Activated T-helper 1 cell treated with anti-CD3 and anti-CD28 coated beads, Interleukin-2, amount 50 U/mL, for 16 hours (primary cell): ENCODE measurements around the gene MAFG.
"Not testable (repeated sequence)": the region's sequence is repeated elsewhere in the genome, so short reads cannot be mapped to it uniquely, and the experiment has no call there.

Experiments
- DNase-seq, 2 donors: peaks; one replicate each; pipeline ENCODE4 v3.0.0-alpha.2; 2020; ENCODE audit warnings: low read depth in 1 of 2, low spot score in 1 of 2

The MAFG gene

DNA sequence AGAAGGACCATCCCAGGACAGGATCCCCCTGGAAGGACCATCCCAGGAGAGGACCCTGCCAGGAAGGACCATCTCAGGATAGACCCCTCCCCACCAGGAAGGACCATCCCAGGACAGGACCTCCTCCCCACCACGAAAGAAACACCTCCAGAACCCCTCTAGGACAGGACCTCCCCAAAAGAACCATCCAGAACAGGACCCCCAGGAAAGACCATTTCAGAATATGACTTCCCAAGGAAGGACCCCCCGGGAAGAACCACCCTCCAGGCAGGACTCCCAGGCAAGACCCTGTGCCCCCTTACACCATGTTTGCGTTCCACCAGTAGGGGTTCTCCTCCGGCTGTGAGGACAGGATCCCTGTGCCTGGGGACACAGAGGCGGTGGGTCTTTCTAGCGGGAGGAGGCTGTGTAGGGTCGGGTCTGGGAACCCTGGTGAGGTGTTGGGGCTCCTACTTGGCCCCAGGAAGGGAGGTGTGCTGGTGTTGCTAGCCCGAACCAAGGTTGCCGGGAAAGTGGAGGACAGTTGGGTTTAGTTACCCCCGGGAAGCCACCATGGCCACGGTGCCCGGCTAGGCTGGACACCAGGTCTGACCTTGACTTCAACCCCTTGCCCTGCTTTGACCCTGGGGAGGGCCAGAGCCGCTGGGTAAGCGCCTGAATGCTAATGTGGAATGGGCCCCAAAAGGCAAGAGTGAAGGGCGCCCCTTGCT, 31.3 kb upstream of the MAFG start:
- DNase-seq = no peak

DNA sequence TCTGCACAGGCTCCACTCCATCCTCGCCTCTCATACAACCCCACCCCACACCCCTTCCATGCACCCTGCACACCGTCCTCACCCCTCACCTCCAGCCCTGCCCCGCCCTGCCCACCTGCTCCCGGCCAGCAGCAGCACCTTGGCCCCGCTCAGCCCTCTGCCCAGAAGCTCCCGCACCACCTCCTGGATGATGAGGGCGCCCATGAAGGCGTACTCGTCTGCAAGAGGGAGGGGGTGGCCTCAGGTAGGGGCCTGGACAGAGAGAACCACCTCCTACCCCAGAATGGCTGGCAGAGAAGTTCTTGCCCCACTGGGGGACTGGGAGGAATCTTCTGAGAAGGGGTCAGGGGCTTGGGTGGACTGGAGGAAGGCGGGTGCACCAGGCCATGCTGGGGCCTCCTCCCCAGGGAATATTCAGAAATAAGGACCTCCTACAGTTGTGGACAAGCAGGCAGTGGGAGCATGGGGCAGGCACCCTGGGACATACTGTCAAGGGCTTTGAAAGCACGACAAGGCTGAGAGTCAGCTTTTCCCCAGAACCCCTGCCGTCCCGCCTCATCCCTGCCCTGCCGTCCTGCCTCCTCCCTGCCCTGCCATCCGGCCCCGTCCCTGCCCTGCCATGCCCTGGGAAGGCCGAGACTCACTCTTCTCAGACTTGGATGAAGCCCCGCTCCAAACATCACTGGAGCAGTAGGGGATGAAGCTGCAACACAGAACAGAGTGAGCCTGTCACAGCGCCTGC, 30.3 kb upstream of the MAFG start:
- no peak for DNase-seq

DNA sequence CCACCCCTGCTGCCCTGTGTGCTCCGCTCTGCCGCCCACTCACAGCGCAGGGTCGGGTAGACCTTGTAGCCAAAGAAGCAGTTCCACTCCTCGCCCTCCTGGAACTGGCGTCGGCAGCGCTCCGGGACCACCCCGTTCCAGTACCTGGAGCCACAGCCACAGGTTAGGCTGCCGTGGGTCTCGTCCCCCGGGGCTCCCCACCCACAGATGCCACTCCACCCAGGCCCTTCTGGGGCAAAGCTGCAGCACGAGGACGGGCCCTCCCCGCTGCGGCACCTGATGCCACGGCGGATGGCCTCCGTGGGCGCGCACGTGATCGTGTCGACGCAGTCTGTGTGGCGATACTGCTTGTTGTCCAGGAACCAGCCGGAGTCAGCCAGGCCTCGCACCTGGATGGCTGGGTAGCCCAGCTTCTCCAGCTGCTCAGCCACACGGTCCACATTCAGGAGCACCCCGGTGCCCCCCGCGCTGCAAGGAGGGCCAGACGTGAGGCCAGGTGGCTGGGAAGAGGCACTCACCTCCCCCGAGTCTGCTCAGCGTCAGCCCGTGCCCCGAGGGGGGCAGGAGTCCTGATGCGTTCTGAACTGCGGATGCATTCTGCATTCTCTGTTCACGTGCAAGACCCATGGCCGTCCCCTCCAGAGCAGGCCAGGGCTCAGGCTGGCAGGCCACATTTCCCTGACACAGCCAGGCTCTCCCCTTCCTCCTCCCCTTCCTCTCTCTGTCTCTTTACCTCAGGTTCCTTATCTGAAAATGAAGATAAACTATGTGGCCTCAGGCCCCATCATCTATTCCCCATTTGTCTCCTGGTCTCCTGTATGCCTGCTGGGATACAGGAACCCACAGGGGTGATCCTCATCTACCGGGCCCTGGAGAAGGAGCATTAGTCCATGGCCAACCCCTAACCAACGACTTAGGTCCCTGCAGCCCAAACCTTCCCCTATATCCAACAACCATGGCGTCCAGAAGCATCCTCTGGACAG, 29.4 kb upstream of the MAFG start:
- DNase-seq = no peak

DNA sequence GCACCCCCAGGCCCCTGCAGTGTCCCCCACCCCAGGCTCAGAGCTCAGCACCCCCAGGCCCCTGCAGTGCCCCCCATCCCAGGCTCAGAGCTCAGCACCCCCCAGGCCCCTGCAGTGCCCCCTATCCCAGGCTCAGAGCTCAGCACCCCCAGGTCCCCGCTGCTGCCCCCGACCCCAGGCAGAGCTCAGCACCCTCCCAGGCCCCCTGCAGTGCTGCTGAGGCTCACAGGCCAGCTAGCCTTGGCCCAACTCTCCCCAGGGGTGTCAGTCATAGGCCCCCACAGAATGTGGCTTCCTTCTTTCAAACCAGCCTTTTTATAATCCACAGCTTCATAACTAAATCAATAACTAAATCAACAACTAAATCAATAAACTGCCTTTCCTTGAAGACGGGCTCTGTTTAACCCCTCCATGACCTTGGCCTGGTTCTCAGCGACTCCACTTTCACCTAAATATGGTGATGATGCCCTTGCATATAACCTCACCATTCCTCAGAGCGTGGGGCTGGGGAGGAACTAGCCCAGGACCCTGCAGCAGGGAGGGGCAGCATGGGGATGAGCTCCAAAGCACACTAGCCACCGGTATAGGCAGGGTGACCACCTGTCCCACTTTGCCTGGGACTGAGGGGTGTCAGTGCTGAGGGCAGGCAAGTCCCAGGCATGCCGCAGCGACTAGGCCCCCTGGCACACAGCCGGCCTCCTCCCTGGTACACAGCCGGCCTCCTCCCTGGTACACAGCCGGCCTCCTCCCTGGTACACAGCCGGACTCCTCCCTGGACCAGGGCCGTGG, 28.4 kb upstream of the MAFG start:
- no peak for DNase-seq

DNA sequence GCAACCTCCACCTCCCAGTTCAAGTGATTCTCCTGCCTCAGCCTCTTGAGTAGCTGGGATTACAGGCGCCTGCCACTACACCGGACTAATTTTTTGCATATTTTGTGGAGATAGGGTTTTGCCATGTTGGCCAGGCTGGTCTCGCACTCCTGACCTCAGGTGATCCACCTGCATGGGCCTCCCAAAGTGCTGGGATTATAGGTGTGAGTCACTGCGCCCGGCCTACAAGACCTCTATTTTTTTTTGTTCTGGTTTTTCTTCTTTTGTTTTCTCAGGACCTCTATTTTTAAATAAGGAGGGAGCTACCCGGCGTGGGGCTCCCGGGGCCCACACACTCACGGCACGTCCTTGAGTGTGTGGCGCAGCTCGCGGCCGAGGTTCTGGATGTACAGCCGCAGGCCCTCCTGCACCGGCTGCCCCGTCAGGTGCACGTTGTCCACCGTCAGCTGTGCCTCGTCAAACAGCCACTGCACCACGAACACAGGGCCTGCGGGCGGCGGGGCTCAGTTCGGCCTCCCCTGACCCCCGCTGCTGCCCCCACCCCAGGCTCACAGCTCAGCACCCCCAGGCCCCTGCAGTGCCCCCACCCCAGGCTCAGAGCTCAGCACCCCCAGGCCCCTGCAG, 27.6 kb upstream of the MAFG start:
- no peak for DNase-seq

DNA sequence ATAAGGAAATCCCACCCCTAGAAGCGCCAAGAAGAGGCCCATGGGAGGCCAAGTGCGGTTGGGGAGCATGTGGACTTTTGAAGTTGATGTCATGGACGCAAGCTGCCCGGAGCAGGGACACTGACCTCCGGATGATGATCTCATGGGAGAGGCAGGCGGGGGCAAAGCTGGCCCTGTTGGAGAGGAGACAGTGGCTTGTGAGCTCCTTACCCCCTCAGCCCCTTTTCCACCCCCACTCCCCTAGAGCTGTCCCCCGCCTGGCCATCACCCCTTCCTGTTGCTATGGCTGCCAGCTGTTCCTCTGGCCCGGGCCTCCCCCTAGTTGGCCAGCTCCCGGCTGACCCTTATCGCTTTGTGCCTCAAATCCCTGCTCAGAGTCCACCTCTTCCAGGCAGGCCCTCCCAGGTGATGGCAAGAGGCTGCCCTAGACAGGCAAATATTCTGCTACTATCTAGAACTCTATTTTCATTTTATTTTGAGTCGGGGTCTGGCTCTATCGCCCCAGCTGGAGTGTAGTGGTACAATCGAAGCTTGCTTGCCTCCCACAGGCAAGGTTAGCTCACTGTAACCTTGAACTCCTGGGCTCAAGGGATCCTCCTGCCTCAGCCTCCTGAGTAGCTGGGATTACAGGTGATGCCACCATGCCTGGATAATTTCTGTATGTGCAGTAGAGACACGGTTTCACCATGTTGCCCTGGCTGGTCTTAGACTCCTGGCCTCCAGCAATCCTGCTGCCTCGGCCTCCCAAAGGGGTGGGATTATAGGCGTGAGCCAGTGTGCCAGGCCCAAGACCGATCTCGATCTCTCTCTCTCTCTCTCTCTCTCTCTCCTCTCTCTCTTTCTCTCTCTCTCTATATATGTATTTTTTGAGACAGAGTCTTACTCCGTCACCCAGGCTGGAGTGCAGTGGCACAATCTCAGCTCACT, 26.9 kb upstream of the MAFG start:
- DNase-seq = no peak

DNA sequence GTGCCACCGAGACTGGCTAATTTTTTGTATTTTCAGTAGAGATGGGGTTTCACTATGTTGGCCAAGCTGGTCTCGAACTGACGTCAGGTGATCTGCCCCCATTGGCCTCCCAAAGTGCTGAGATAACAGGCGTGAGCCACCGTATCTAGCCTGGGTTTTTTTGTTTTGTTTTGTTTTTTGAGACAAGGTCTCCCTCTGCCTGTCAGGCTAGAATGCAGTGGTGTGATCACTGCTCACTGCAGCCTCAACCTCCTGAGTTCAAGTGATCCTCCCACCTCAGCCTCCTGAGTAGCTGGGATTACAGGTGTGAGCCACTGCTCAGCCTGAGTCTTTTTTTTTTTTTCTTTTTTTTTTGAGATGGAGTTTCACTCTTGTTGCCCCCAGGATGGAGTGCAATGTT, 25.9 kb upstream of the MAFG start:
- not testable (repeated sequence) for DNase-seq

DNA sequence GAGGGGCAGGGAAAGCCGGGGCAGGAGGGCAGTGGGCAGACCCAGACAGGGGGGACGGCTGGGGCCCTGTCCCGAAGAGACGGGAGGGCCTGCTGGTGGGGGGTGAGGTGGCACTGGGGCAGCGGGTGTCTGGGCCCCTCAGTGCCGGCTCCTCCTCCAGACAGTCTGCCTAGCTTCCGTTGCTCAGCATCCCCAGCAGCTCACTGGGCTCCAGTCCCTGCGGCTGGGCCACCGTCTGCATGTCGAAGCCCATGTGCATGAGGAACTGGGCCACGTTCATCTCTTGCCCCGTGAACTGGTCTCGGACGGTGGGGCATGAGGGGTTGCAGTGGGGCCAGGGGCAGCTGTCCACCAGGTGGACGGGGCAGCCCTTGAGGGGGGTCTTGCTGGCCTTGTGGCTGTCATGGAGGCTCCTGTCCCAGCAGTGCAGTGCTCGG, 25.3 kb upstream of the MAFG start:
- no peak for DNase-seq

DNA sequence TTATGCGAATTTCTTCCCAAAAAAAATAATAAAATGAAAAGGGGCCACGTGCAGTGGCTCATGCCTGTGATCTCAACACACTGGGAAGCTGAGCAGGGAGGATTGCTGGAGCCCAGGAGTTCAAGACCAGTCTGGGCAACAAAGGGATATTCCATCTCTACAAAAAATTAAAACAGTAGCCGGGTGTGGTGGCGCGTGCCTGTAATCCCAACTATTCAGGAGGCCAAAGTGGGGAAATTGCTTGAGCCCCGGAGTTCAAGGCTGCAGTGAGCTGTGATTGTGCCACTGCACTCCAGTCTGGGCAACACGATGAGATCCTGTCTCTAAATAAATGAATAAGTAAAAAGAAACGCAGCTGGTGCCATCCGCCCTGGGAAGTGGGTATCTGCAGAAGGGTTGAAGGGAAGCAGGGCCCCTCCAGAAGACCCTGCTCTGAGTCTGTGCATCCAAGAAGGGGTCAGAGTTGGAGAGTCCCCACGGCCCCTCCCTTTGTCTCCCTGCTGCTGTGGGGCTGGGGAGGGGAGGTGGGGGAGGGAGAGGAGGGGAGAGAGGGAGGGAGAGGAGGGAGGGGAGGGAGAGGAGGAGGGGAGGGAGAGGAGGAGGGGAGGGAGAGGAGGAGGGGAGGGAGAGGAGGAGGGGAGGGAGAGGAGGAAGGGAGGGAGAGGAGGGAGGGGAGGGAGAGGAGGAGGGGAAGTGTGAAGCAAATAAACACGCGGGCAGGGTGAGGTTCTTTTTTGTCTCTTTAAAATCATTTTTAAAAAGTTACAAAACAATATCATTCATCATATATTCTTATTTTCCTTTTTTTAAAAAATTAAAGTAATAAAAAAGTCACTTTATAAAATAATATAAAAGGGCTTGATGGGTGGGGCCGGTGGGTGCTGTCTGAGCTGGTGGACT, 24.5 kb upstream of the MAFG start:
- no peak for DNase-seq

DNA sequence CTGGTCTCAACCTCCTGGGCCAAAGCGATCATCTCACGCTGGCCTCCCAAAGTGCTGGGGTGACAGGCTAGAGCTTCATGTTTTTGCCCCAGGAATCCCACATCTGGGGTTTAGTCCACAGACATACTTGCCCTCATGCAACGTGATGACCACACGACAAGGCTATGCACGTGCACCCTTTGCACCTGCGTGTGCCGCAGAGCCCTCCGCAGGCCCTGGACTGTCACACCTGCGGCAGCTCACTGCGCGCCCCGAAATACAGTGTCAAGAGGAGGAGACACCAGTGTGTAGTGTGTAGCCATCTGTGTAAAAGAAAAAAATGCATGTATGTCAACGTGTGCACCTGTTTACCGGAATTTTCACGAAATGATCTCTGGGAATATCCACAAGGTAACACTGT, 23.0 kb upstream of the MAFG start:
- no peak for DNase-seq

DNA sequence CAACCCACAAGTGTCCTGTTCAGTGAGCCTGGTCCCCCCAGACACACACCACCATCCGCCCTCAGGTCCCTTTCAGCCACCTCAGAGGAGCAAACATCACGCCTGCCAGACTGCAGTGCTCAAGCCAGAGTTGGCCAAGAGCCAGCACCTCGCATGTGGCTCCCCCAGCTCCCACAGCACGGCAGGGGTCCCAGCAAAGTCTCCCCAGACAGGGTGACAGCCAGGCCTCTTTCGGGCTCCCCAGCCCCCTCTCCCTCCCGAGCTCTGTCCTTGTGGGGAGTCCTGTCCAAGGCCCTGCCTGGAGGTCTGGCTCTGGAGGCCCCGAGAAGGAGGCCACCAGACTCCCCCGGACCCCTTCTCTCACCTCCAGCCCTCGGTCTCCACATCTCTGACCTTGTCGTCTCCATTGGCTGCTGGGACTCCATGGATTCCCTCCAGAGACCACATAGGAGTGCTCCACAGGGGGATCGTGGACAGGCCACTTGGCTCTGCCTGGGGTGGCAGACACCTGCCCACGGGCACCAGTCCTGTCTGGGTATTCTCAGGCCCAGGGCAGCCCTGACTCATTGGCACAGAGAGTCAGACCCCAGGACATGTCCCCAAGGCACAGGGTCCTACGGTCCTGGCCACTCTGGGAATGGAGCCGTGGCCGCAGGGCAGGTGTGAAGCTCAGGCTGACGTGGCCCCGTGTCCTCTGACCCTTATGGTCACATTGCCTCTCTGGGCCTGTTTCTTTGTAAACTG, 21.3 kb upstream of the MAFG start:
- DNase-seq = no peak

DNA sequence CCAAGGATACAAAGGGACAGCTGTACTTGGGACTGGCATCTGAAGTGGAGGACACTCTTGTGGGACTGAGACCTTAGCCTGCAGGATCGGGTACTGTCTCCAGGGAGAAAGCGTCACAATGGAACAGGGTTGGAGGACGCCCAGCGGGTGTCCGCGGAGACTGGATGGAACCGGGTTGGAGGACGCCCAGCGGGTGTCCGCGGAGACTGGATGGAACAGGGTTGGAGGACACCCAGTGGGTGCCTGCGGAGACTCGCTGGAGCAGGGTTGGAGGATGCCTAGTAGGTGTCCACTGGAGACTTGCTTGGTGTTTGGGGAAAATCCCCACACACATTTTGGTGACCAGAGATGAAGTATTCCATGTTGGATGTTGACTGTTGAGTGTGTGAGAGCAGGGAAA, 19.7 kb upstream of the MAFG start, which contains the start of gene MYADML2:
Gene MYADML2 (minus strand): TSS at position 45 of the 400 bp plus-strand sequence. CDS start 5,492 bp downstream, outside the sequence.
- DNase-seq = no peak

DNA sequence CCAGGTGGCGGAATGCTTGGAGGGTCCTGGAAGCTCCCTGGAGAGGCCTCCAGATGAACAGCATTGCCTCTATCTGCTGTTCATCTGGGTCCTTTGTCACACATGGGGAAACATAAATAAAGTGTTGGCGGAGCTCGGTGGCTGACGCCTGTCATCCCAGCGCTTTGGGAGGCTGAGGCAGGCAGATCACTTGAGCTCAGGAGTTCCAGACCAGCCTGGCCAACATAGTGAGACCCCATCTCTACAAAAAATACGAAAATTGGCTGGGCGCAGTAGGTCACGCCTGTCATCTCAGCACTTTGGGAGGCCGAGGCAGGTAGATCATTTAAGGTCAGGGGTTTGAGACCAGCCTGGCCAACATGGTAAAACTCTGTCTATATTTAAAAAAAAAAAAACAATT, 17.3 kb upstream of the MAFG start:
- DNase-seq = no peak

DNA sequence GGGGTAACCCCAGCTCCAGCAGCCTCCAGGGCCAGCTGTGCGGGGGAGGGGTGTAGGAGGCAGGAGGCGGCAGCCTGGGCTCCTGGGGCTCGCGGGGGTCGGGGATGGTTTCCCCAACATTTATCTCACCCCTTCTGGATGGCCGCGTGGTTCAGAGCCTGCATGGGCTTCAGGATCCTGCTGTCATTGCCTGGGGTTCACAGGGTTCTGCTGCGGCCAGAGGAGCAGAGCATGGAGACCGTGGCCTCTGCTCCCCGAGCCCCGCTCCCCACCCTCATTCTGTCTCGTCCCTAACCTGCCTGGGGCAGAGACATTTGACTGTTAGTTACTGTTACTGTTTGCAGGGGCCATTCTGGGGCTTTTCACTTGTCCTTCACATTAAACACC, 14.6 kb upstream of the MAFG start:
- no peak for DNase-seq

DNA sequence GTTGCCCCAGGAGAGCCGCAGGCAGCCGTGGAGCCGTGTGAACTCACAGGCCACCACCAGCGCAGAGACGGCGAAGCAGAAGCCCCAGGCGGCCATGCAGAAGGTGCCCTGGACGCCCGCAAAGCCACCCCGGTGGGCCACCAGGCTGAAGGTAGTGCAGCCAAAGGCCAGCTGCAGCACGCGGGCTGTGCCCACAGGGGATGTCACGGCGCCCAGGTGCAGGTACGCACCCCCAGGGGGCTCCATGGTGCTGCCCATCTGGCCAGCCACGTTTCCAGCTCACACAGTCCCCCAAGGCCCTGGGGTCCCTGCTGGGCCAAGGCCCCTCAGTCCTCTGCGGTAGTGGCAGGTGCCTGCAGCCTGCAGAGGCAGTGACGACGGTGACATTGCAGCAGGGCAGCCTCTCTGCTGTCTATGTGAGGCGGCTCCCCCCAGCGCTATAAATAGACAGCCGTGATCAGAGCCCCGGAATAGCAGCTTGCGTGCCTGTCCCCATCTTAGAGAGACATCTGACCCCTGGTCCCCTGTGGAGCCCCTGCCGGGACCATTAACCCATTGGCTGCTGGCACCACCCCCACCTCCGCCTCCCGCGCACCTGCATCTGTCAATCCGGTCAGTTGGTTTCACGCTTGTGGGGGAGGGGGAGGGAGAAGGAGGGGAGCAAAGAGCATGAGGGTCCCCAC, 14.1 kb upstream of the MAFG start:
- no peak for DNase-seq

DNA sequence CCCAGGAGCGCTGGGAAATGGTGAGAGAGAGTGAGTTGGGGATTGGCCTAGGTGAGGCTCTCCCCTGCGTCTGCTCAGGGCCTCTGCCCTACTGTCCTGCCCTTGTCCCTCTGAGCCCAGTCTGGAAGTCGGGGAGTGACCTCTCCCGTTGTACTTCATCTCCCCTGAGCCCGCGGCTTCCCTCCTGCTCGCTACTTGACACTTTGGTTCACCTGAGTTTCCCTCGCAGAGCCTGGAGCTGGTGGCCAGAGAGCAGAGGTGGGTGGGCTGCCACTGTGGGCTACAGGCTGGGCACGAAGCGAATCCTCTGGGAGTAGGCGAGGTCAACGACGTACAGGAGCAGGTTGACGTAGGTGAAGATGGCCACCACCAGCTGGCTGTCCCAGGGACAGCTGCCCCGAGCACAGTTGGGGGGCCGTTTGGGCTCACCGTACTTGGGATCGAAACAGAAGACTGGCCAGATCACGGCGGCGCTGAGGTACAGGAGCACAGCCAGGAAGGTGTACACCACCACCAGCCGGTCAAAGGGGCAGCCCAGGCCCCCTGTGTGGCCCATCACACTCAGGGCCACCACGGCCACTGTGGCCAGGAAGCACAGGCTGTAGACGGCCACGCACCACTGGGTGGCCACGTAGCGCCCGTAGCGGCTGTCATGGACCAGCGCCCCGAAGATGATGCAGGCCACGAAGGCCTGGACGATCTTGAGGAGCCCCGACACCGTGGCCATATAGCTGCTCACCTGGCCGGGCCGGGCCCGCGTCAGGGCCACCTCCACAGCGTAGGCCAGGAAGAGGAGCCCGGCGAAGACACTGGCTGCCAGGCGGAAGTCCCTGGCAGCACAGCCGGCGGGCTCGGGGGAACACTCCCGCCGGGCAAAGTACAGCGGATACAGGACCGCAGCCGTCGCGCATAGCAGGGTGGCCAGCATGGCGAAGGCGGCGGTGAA, 13.3 kb upstream of the MAFG start:
- no peak for DNase-seq
